ENCODE data around the gene MTR.

MTR gene

DNA sequence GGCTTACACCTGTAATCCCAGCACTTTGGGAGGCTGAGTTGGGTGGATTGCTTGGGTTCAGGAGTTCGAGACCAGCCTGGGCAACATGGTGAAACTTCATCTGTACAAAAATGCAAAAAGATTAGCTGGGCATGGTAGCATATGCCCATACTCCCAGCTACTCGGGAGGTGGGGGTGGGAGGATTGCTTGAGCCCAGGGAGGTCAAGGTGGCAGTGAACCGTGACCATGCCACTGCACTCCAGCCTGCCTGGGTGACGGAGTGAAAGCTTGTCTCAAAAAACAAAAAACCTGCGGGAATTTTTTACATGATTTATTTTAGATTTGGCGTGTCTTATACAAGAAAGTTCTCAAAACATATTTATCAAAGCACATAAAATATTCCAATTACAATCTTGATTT, 27.8 kb upstream of the MTR start:
- TF ChIP-seq CTCF (IDR thresholded peaks at IDR 0.05; ENCODE audit: low read depth, low read length), result no peak
- no peak overlapping the region for H3K4me3 ChIP-seq (ENCODE audit: low read depth, low read length)
- in situ Hi-C loops (cut with HindIII; ENCODE audit: low sequenced_read_pairs), result no loop called here
- no peak for DNase-seq (ENCODE audit: low read depth, low spot score)

- no peak for DNase-seq (ENCODE audit: low read depth, low spot score)
- in situ Hi-C loops (cut with HindIII; ENCODE audit: low sequenced_read_pairs), result no loop called here
- TF ChIP-seq CTCF (IDR thresholded peaks at IDR 0.05; ENCODE audit: low read depth, low read length), result no peak
- no peak overlapping the region for H3K4me3 ChIP-seq (ENCODE audit: low read depth, low read length)
These were observed 26.5 kb upstream of the MTR start for GRCh38 chr1:236768601-236769000.

DNA sequence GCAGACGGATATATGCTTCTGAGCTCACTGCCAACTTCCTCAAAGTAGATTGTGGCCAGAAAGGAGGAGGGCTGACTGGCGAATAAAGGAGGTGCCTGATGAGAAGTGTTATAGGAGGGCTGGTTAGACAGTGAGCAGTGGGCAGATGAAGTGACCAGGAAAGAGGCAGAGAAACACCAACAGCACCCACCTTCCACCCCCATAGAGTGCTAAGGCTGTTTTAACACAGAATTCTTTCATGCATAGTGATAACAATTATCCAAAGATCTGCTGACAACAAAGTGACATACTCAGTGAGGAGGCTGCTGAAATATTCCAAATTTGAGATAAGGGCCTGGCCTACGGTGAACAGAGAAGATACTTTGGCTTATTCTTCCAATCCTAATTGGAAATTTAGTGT, 21.2 kb upstream of the MTR start:
- DNase-seq (ENCODE audit: low read depth, low spot score), result no peak
- no peak overlapping the region for H3K4me3 ChIP-seq (ENCODE audit: low read depth, low read length)
- in situ Hi-C loops (cut with HindIII; ENCODE audit: low sequenced_read_pairs), result no loop called here
- no peak for TF ChIP-seq CTCF (IDR thresholded peaks at IDR 0.05; ENCODE audit: low read depth, low read length)

DNA sequence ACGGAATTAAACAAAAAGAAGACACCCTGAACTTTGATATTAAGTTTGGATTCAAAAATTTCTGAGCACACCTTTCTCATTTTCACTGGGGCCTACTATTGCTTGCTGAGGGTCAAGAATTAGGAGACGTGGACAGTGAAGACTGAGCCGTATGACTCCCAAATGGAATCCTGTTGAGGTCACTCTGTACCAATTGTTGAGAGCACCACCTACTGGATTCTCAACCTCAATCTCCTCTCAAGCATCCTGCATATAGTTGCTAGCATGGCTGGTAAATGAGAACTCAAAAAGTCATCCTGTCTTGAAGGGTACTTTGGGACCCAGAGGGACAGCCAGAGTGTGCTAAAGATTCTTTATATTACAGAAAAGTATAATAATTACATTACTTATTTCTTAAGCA, 20.2 kb upstream of the MTR start:
- H3K4me3 ChIP-seq (ENCODE audit: low read depth, low read length), result no peak overlapping the region
- in situ Hi-C loops (cut with HindIII; ENCODE audit: low sequenced_read_pairs), result no loop called here
- peak; percentile 31 for TF ChIP-seq CTCF (IDR thresholded peaks at IDR 0.05; ENCODE audit: low read depth, low read length)
- DNase-seq (ENCODE audit: low read depth, low spot score), result no peak

- in situ Hi-C loops (cut with HindIII; ENCODE audit: low sequenced_read_pairs), result no loop called here
- DNase-seq (ENCODE audit: low read depth, low spot score), result no peak
- TF ChIP-seq CTCF (IDR thresholded peaks at IDR 0.05; ENCODE audit: low read depth, low read length), result no peak
- H3K4me3 ChIP-seq (ENCODE audit: low read depth, low read length), result no peak overlapping the region
These were observed 15.8 kb upstream of the MTR start for GRCh38 chr1:236779312-236779711.

DNA sequence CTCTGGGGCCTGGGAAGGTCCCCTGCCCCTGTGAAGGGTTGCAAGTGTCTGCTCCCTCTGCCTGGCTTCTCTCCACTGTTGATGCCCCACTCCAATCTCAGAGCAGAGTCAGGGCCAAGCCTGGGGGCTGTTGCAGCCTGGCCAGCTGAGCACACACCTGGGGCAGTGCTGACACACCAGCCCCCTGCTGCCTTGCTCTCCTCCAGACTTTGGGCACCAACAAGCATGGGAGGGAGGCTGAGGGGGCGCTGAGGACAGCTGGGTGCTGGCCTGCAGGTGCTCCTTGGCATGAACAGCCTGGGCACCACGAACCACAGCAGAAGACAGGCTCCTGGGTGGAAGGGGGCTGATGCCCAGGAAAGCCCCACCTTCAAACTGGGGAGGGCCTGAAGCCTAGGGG, 9.6 kb upstream of the MTR start:
- in situ Hi-C loops (cut with HindIII; ENCODE audit: low sequenced_read_pairs), result no loop called here
- DNase-seq (ENCODE audit: low read depth, low spot score), result no peak
- TF ChIP-seq CTCF (IDR thresholded peaks at IDR 0.05; ENCODE audit: low read depth, low read length), result no peak
- H3K4me3 ChIP-seq (ENCODE audit: low read depth, low read length), result no peak overlapping the region

DNA sequence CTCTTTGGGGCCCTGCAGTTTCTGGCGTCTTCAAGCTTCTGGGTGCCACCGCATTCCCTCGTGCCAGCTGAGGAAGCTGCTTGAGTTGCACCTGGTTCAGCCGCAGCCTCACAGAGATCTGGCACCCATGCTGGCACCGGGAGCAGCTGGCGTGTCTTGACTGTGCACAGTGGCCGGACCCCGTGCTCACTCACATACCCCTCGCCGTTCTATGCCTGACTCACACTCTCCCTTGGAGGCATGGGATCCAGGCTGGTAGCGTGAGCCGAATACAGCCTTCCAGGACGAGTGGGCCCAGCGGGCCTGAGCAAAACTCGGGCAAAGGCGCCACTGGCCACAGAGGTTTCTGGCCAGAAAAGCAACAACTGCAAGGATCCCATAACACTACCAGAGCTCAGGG, 8.6 kb upstream of the MTR start:
- in situ Hi-C loops (cut with HindIII; ENCODE audit: low sequenced_read_pairs), result no loop called here
- no peak overlapping the region for H3K4me3 ChIP-seq (ENCODE audit: low read depth, low read length)
- no peak for DNase-seq (ENCODE audit: low read depth, low spot score)
- TF ChIP-seq CTCF (IDR thresholded peaks at IDR 0.05; ENCODE audit: low read depth, low read length), result no peak
